GM19099 (cell line): Measurements from ENCODE around the gene PLEKHG1.
A peak's percentile ranks its signal among the peaks of the same experiment; 100 is the strongest.

ENCODE experiments used
- POLR2A ChIP-seq: IDR thresholded peaks from 3 replicates; pipeline ENCODE4 v1.6.1; 2011; ENCODE audit warnings: low read depth; ENCODE audit not compliant: insufficient read length; ENCODE audit errors: extremely low read depth

Gene PLEKHG1

DNA sequence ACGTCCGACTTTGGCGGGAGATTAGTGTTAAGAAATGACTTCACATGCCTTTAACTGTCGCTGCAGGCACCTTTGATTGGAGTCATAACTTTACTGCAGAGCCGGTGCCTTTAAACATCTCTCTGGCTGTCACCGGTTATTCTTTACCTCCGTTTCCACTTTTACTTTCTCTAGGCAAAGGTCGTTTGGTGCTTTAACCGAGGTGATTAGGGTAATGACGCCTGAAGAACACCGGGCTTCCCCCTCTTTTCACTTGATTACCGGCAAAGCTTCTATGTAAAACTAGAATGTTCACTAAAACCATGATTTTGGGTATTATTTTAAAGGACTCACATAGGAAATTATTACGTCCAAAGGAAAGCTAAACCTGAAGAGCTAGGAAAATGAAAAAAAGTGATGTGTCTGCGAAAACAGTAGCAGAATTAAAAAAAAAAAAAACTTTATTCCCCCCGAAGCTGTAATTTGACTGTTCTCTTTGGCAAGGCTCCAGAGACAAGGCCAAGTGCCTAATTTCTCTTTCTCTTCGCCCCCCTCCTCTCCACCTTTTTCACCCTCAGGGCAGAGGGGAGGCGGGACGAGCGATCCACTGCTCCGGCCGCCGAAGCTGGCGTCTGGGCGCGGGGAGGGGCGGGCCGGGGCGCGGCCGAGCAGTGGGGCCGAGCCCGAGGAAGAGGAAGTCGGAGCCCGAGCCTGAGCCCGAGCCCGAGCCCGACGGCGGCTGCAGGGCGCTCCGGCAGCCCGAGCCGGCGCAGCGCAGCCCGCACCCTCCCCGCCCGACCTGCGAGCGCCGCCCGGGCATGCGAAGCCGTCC is at the start of gene PLEKHG1:
Gene PLEKHG1, plus strand, starts transcription at position 687 of the 811 bp plus-strand sequence. CDS start 133,797 bp downstream, outside the sequence.
- TF ChIP-seq POLR2A: peak; percentile 21

- no peak for TF ChIP-seq POLR2A
Measured at GRCh38 chr6:150550244-150550643, 49.4 kb upstream of the PLEKHG1 start.

GRCh38 chr6:150557043-150557599 is 42.6 kb upstream of the PLEKHG1 start:
- TF ChIP-seq POLR2A: no peak

DNA sequence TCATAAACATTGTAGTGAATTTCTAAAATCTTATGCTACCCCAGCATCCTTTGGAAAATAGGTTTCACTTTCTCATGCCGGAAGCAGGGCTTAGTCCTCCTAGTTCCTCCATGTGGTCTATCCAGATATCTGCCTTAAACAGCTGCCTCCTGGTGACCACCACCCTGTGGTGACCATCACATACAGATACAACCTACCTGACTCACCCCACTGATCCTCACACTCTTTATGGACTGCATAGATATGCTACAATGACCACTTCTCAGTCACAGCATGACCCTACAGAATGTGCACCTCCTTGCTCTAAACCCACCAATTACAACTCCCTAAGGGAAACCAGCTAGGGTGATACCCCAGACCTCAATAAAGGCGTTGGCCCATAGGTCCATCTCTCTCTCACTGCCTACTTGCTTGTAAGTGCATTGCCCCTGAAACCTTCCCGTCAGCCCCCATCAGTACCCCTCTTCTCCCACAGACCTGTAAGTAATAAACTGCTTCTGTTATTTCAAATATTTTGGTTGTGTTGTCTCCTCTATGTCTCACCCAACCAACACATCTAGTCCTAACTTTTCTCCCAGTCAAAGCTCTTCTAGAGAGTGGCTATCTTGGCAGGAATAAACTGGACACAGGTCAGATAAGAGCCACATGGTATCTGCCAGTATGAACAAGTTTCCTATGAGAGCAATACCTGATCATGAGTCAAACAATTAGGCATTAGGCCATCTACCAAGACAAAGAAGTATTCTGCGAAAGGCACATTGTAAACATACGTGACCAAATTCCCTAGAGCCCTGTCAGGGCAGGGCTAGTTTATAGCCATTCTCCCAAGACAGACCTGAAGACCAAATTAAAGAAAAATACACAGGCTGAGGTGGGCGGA is 39.4 kb upstream of the PLEKHG1 start:
- no peak for TF ChIP-seq POLR2A

GRCh38 chr6:150560884-150561219 is 38.8 kb upstream of the PLEKHG1 start:
- no peak for TF ChIP-seq POLR2A

DNA sequence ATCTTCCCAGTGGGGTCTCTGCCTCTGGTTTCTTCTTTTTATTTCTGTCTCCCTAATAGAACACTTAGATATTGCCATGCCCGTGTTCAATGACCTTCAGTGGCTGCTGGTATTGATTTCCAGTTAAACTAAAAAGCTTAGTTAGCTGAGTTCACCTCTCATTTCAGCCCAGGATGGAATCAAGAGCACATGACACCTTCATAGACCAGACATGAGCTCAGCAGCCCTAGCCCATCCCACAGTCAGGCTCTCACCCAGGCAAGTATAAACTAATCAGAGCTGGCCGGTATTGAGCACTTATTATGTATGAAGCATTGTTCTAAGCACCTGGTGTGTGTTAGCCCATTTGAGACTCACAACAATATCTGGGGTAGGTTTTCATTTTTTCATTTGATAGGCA is 33.7 kb upstream of the PLEKHG1 start:
- no peak for TF ChIP-seq POLR2A

DNA sequence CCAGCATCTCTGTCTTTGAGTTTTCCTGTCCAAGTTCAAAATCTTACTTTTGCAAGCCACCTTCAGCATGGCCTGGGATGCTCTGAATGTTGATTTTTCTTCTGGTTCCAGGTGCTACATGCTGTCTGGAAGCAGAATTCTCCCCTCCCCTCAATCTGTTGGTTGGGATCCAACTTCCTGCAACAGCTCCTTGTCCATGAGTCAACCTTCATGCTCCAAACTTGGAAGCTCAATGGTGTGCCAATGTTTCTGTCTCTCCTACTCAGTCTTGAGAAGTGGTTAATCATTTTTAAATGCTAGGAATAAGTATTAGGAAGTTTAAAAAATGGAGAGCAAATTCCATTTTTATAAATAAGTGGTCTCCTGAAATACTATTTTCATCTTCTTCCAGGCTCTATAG is 33.2 kb upstream of the PLEKHG1 start:
- no peak for TF ChIP-seq POLR2A

GRCh38 chr6:150567380-150567779 is 32.3 kb upstream of the PLEKHG1 start:
- TF ChIP-seq POLR2A: no peak

- no peak for TF ChIP-seq POLR2A
Measured at GRCh38 chr6:150567823-150568383, 31.8 kb upstream of the PLEKHG1 start.

DNA sequence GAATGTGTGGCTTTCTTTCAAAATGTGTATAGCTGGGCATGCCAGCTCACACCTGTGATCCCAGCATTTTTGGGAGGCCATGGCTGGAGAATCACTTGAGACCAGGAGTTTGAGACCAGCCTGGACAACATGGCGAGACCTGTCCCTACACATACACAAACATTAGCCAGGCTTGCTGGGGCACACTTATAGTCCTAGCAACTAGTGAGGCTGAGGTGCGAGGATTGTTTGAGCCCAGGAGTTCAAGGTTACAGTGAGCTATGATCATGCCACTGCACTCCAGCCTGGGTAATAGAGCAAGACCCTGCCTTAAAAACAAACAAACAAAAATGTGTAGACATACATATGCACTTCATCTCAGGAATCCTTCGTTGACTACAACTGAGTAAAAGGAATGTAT is 31.1 kb upstream of the PLEKHG1 start:
- TF ChIP-seq POLR2A: no peak

- TF ChIP-seq POLR2A: no peak
Measured at GRCh38 chr6:150569161-150569560, 30.5 kb upstream of the PLEKHG1 start.

- no peak for TF ChIP-seq POLR2A
Measured at GRCh38 chr6:150573041-150573681, 26.5 kb upstream of the PLEKHG1 start.

DNA sequence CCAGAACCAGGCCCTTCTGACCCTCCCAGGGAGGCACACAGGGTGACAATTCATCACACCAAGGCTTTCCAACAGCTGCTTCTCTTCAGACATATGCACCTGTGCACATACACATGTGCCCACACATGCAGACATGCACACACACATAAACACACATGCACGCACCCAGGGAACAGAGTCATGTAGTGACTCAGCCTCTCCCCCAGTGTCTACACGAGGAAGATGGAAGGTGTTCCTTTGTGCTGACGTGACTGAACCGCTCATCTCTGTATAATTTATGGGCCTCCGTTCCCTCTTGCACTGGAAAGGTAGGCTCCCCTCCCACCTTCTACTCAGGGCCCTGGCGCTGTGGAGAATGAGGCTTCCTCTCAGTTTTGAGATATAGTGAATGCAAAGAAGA is 23.8 kb upstream of the PLEKHG1 start:
- TF ChIP-seq POLR2A: no peak

DNA sequence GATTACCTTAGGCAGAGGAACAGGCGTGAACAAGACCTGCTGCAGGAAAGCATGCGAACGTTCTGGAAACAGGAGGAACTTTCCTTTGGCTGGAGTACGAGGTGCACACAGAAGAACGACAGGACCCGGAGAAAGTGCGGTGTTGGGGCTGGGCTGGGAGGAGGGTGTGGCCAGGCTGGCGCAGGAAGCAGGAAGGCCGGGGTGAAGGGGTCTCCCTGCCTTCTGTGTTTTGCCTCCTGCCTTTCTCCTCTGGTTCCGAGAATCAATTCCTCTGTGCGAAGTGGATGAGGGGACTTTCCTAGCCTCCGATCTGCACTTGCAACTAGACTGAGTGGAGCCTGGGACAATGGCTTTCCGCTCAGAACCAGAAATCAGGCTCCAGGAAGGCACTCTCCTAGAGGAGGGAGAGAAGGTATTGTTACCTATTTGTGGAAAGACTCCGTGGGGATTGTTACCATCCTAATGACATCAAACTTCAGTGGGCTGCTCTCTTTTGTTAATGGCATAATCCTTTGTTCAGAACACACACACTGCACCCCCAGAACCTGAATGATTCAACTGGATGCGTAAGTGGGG is 22.9 kb upstream of the PLEKHG1 start:
- TF ChIP-seq POLR2A: no peak
